Tibial nerve (tissue), 4 donors: ENCODE data around the gene HNRNPC. TPM values are rescaled to one million over a fixed set of nuclear protein-coding genes. Genes with fewer than 3 reads are reported as not detected.
A peak's percentile ranks its signal among the peaks of the same experiment; 100 is the strongest.

Experiments
- DNase-seq, 2 donors: peaks; one replicate each; pipeline ENCODE4 v3.0.0-alpha.2; 2019; ENCODE audit warnings: low spot score in 2 of 2
- H3K27ac ChIP-seq, 4 donors: fragments of 200-600 bp; sonication (generic) in 3 of 4; one replicate each; pipeline ENCODE4 v1.5.1; 2017 to 2019; ENCODE audit warnings: mild to moderate bottlenecking in 1 of 4
- H3K27me3 ChIP-seq, 2 donors: fragments of 200-600 bp; sonication (generic) in 1 of 2; one replicate each; pipeline versions ENCODE4 v1.5.1 to v1.6.0; 2017 to 2019
- H3K36me3 ChIP-seq, 3 donors: fragments of 200-600 bp; sonication (generic); one replicate each; pipeline ENCODE4 v1.5.1; 2018 to 2019
- H3K4me1 ChIP-seq, 4 donors: fragments of 200-600 bp; sonication (generic) in 3 of 4; one replicate each; pipeline ENCODE4 v1.5.1; 2017 to 2019
- H3K4me3 ChIP-seq, 4 donors: fragments of 200-600 bp; sonication (generic) in 3 of 4; one replicate each; pipeline ENCODE4 v1.5.1; 2017 to 2019; ENCODE audit warnings: mild to moderate bottlenecking in 1 of 4, moderate library complexity in 1 of 4
- H3K9me3 ChIP-seq, 4 donors: fragments of 200-600 bp; sonication (generic) in 3 of 4; one replicate each; pipeline ENCODE4 v1.5.1; 2017 to 2019
- EP300 ChIP-seq, 2 donors: sonication (generic); formaldehyde crosslinking; IDR thresholded peaks; one replicate each; pipeline ENCODE4 v1.6.1; 2017; ENCODE audit warnings: antibody characterized with exemption in 2 of 2, mild to moderate bottlenecking in 1 of 2
- POLR2A ChIP-seq, 2 donors: fragments of 450-650 bp; IDR thresholded peaks; one replicate each; pipeline ENCODE4 v1.6.1; 2017; ENCODE audit warnings: antibody characterized with exemption in 2 of 2, mild to moderate bottlenecking in 2 of 2, moderate library complexity in 2 of 2
- WGBS, 2 donors: methylation state at CpG; one replicate each; pipeline ENCODE4 v1.1.5; 2018; 5-methylcytosine and 5-hydroxymethylcytosine counted together
- total RNA-seq, 4 donors: library from RNA; depleted of rRNA; stranded (reverse); fragments of >200 nt; gene quantifications; one replicate each; pipeline ENCODE4 v1.1.0, GENCODE V29; 2016
- TF ChIP-seq, protein P1 (sequence below), 5 experiments: fragments of 200-600 bp in 3 of 5; fragments of 450-650 bp in 2 of 5; sonication (generic) in 3 of 5; IDR thresholded peaks; one replicate each; pipeline ENCODE4 v1.5.1; 2016 to 2019; ENCODE audit warnings: antibody characterized with exemption in 5 of 5, mild to moderate bottlenecking in 3 of 5, moderate library complexity in 2 of 5

Gene HNRNPC
- 100 to 1,000 TPM; 349 to 485 (median 426) TPM for total RNA-seq

DNA sequence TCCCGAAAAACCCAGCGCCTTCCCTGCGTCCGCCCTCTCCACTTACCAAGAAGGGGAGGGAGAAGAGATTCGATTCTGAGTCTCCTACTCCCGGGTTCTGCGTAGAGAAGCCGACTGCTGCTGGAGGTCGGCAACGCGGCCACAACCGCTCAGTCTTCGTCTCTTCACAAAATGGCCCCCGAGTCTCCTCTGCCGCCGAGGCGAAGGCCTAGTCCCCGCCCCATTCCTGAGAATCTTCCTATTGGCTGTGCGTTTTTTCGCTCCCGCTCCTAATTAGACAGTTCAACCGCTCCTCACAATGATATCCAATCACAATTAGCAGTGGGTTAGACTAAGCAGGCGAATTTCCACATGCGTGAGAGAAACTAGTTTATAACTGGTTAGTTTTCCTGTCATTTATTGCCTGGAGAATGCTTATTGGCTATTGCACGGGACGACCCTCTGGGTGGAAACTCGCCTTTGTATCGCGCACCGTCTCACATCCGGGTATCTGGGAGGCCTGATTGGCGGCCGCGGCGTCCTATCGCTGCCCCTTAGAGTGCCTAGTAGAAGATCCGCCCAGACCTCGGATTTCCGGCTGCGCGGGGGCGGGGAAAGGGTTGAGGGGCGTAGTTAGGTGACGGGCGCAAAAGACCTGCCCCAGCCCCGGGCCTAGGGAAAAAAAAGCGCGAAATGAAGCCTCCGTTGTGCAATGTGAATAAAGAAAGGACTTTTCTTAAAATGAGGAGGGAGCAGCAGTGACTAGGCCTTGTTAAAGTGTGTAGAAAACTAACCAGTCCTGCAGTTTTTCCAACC lies at the start of gene HNRNPC:
TSS of gene HNRNPC (minus strand) at position 191 of the 795 bp plus-strand sequence. CDS start 35,249 bp downstream, outside the sequence.
- peak within 1 kb of the TSS; percentile 62 to 84 (median 72) for H3K4me3 ChIP-seq
- 0 to 1% methylated on average over 33 to 49 of the region's 49 CpGs for WGBS, 2 donors
- peak; percentile 100 for DNase-seq
- peak; percentile 97 to 98 for TF ChIP-seq POLR2A (IDR thresholded peaks at IDR 0.05)
- TF ChIP-seq, protein P1, sequence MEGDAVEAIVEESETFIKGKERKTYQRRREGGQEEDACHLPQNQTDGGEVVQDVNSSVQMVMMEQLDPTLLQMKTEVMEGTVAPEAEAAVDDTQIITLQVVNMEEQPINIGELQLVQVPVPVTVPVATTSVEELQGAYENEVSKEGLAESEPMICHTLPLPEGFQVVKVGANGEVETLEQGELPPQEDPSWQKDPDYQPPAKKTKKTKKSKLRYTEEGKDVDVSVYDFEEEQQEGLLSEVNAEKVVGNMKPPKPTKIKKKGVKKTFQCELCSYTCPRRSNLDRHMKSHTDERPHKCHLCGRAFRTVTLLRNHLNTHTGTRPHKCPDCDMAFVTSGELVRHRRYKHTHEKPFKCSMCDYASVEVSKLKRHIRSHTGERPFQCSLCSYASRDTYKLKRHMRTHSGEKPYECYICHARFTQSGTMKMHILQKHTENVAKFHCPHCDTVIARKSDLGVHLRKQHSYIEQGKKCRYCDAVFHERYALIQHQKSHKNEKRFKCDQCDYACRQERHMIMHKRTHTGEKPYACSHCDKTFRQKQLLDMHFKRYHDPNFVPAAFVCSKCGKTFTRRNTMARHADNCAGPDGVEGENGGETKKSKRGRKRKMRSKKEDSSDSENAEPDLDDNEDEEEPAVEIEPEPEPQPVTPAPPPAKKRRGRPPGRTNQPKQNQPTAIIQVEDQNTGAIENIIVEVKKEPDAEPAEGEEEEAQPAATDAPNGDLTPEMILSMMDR (IDR thresholded peaks at IDR 0.05): peak in 2 of 5 experiments; percentile 31 to 52
- TF ChIP-seq EP300 (IDR thresholded peaks at IDR 0.05): peak; percentile 74 to 100
- no peaks in the 10 kb centered on the region for H3K27me3 ChIP-seq
- H3K27ac ChIP-seq: peak within 1 kb of the TSS; percentile 89 to 97 (median 95)
- peaks cover 0 to 48% (median 21%) of the 10 kb centered on the region in 4 donors for H3K4me1 ChIP-seq
- H3K9me3 ChIP-seq: no peaks in the 10 kb centered on the region
- H3K36me3 ChIP-seq: peaks cover 0 to 17% (median 0%) of the 10 kb centered on the region in 3 donors

GRCh38 chr14:21317398-21317797 lies 48.2 kb upstream of the HNRNPC start:
- WGBS, 2 donors: 41 to 47% methylated on average over 3 of the region's 3 CpGs
- H3K4me1 ChIP-seq: no peaks in the 10 kb centered on the region

DNA sequence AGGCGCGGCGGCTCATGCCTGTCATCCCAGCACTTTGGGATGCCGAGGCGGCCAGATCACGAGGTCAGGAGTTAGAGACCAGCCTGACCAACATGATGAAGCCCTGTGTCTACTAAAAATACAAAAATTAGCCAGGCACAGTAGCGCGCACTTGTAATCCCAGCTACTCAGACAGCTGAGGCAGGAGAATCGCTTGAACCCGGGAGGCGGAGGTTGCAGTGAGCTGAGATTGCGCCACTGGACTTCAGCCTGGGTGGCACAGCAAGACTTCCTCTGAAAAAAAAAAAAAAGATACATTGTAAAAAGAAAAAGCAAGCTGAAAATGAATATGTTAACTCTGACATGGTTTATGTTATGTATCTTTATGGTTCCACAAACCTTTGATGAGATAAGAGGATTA lies 44.3 kb upstream of the HNRNPC start:
- no peak overlapping the region for H3K27ac ChIP-seq
- no peaks in the 10 kb centered on the region for H3K4me1 ChIP-seq
- TF ChIP-seq, protein P1 (IDR thresholded peaks at IDR 0.05): no peak
- TF ChIP-seq EP300 (IDR thresholded peaks at IDR 0.05) (no peak), POLR2A (IDR thresholded peaks at IDR 0.05) (no peak)
- no peak for DNase-seq
- H3K36me3 ChIP-seq: no peaks in the 10 kb centered on the region
- H3K27me3 ChIP-seq: peaks cover 0 to 5% of the 10 kb centered on the region in 2 donors
- H3K4me3 ChIP-seq: no peak overlapping the region
- WGBS, 2 donors: 89 to 91% methylated on average over 12 of the region's 12 CpGs
- no peaks in the 10 kb centered on the region for H3K9me3 ChIP-seq

More at GRCh38 chr14:21317398-21317797, 48.2 kb upstream of the HNRNPC start:
- no peak for DNase-seq
- Histone ChIP-seq H3K36me3 (no peaks in the 10 kb centered on the region), H3K4me3 (no peak overlapping the region), H3K27me3 (peaks cover 0 to 5% of the 10 kb centered on the region in 2 donors), H3K27ac (no peak overlapping the region), H3K9me3 (no peaks in the 10 kb centered on the region)
- TF ChIP-seq EP300 (IDR thresholded peaks at IDR 0.05): no peak
- TF ChIP-seq, protein P1 (IDR thresholded peaks at IDR 0.05): no peak
- no peak for TF ChIP-seq POLR2A (IDR thresholded peaks at IDR 0.05)

DNA sequence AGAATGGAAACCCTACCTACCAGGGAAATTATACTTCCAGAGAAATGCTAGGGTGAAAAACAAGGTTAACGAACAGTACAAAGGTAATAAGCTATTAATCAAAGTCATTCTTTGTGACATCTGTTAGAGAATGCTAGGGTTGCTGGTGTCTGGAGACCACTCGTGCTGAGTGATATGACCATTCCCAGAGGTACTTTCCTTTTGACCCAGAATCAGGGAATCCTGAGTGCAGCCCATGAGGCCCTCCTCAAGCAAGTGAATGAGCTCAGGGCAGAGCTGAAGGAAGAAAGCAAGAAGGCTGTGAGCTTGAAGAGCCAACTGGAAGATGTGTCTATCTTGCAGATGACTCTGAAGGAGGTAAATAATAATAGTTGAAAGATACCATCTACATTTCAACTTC lies 42.4 kb upstream of the HNRNPC start:
- 64 to 68% methylated on average over 2 of the region's 2 CpGs for WGBS, 2 donors
- H3K27me3 ChIP-seq: peaks cover 0 to 5% of the 10 kb centered on the region in 2 donors

More for the DNA sequence above, 42.4 kb upstream of the HNRNPC start:
- Histone ChIP-seq H3K9me3 (no peaks in the 10 kb centered on the region), H3K4me3 (no peak overlapping the region), H3K4me1 (no peaks in the 10 kb centered on the region), H3K27ac (no peak overlapping the region), H3K36me3 (no peaks in the 10 kb centered on the region)
- no peak for TF ChIP-seq EP300 (IDR thresholded peaks at IDR 0.05)
- TF ChIP-seq, protein P1 (IDR thresholded peaks at IDR 0.05): no peak
- no peak for TF ChIP-seq POLR2A (IDR thresholded peaks at IDR 0.05)
- DNase-seq: no peak
